ENCODE measurements around the gene SPATA2.
A peak's percentile ranks its signal among the peaks of the same experiment; 100 is the strongest.

The SPATA2 gene

GRCh38 chr20:49929142-49929494, 13.8 kb upstream of the SPATA2 start:
- DNase-seq (ENCODE audit: low read depth in 2 of 2) = no peak

GRCh38 chr20:49928411-49929141, 13.2 kb upstream of the SPATA2 start:
- DNase-seq (ENCODE audit: low read depth in 2 of 2) = peak; percentile 57 to 72

- no peak for DNase-seq (ENCODE audit: low read depth in 2 of 2)
These were observed 10.6 kb upstream of the SPATA2 start for GRCh38 chr20:49925901-49926454.

GRCh38 chr20:49924247-49924646, 8.9 kb upstream of the SPATA2 start:
- DNase-seq (ENCODE audit: low read depth in 2 of 2) = no peak

- DNase-seq (ENCODE audit: low read depth in 2 of 2) = no peak
These were observed 4.1 kb upstream of the SPATA2 start for GRCh38 chr20:49919461-49919860.

GRCh38 chr20:49919009-49919408, 3.7 kb upstream of the SPATA2 start:
- DNase-seq (ENCODE audit: low read depth in 2 of 2) = no peak

- DNase-seq (ENCODE audit: low read depth in 2 of 2) = no peak
These were observed 3.1 kb upstream of the SPATA2 start for GRCh38 chr20:49918446-49918845.

- DNase-seq (ENCODE audit: low read depth in 2 of 2) = no peak
These were observed 1.0 kb upstream of the SPATA2 start for GRCh38 chr20:49916146-49917002.

- no peak for DNase-seq (ENCODE audit: low read depth in 2 of 2)
These were observed 280 bp downstream of the SPATA2 start for GRCh38 chr20:49915118-49915379.

GRCh38 chr20:49914310-49915117, 815 bp downstream of the SPATA2 start:
- no peak for DNase-seq (ENCODE audit: low read depth in 2 of 2)

GRCh38 chr20:49913399-49914047, 1.8 kb downstream of the SPATA2 start:
- DNase-seq (ENCODE audit: low read depth in 2 of 2) = no peak

GRCh38 chr20:49910340-49910706, 5.0 kb downstream of the SPATA2 start:
- no peak for DNase-seq (ENCODE audit: low read depth in 2 of 2)

- no peak for DNase-seq (ENCODE audit: low read depth in 2 of 2)
These were observed 5.6 kb downstream of the SPATA2 start for GRCh38 chr20:49909499-49910339.

- DNase-seq (ENCODE audit: low read depth in 2 of 2) = no peak
These were observed 7.1 kb downstream of the SPATA2 start for GRCh38 chr20:49908258-49908565.

- DNase-seq (ENCODE audit: low read depth in 2 of 2) = no peak
These were observed 7.7 kb downstream of the SPATA2 start for GRCh38 chr20:49907405-49908257.

- DNase-seq (ENCODE audit: low read depth in 2 of 2) = no peak
These were observed 8.6 kb downstream of the SPATA2 start for GRCh38 chr20:49906615-49907154.

GRCh38 chr20:49906101-49906604, 9.2 kb downstream of the SPATA2 start:
- no peak for DNase-seq (ENCODE audit: low read depth in 2 of 2)

- DNase-seq (ENCODE audit: low read depth in 2 of 2) = no peak
These were observed 9.8 kb downstream of the SPATA2 start for GRCh38 chr20:49905415-49906091.

Measured in stimulated activated CD8-positive, alpha-beta memory T cell treated with anti-CD3 and anti-CD28 coated beads, Interleukin-7, amount 100 ng/mL, for 1 hour (primary cell).